ENCODE results near the gene PHF14.

The PHF14 gene

DNA sequence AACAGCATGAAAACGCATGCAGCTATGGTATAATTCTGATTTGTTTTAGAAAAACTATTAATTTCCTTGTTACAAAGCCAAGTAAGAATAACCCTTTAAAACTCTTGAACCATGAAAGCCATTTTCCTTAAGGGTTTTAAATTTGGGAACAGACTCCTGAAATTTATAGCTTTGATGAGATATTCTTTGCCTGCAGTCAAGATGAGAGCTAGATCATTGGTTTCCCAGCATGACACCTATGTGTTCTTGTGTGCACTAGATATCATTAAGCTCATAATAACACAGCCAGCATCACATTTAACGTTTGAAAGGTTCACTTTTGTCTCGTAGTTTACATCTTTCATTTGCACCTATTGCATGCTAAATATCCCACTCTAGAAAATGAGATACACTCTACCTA lies 202.2 kb downstream of the PHF14 start:
- no peak for DNase-seq

GRCh38 chr7:11176985-11177555 lies 203.4 kb downstream of the PHF14 start:
- no peak for DNase-seq

GRCh38 chr7:11177793-11178192 lies 204.1 kb downstream of the PHF14 start:
- no peak for DNase-seq

- no peak for DNase-seq
Observed at GRCh38 chr7:11181590-11181989, 207.9 kb downstream of the PHF14 start.

DNA sequence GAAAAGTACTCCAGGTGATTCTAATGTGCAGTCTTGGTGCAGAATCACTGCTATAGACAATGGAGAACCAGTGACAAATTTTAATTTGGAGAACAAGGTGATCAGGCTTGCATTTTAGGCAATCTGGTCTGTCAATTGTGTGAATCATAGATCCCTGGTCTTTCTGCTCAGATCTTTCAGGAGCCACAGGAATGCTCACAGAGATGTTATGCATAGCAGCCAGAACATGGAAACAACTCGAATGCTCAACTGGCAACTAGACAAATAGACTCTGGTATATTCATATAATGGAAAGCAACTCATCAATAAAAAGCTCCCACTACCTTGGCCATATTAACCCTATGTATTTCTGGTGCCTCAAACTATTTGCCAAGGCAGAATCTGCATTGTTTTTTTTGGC lies 209.1 kb downstream of the PHF14 start:
- no peak for DNase-seq

GRCh38 chr7:11185179-11185815 lies 211.6 kb downstream of the PHF14 start:
- DNase-seq = no peak

GRCh38 chr7:11188529-11189310 lies 215.0 kb downstream of the PHF14 start:
- no peak for DNase-seq

GRCh38 chr7:11191081-11191480 lies 217.4 kb downstream of the PHF14 start:
- no peak for DNase-seq

GRCh38 chr7:11191574-11192220 lies 218.0 kb downstream of the PHF14 start:
- no peak for DNase-seq

DNA sequence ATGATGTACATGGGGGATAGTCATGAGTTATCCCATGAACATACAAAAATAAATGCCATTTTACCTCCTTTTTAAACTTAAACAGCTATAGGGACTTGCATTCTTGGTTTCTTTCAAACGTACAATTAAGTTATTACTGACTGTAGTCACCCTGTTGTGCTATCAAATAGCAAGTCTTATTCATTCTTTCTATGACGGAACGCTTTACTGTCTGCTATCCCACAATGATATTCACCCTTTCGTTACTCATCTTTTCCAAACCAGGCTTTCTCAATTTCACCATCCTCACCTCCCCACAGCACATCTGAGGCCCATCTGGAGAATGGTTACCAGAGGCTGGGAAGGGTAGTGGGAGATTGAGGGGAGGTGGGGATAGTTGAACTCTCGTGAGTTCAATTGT lies 218.8 kb downstream of the PHF14 start:
- DNase-seq = no peak

DNA sequence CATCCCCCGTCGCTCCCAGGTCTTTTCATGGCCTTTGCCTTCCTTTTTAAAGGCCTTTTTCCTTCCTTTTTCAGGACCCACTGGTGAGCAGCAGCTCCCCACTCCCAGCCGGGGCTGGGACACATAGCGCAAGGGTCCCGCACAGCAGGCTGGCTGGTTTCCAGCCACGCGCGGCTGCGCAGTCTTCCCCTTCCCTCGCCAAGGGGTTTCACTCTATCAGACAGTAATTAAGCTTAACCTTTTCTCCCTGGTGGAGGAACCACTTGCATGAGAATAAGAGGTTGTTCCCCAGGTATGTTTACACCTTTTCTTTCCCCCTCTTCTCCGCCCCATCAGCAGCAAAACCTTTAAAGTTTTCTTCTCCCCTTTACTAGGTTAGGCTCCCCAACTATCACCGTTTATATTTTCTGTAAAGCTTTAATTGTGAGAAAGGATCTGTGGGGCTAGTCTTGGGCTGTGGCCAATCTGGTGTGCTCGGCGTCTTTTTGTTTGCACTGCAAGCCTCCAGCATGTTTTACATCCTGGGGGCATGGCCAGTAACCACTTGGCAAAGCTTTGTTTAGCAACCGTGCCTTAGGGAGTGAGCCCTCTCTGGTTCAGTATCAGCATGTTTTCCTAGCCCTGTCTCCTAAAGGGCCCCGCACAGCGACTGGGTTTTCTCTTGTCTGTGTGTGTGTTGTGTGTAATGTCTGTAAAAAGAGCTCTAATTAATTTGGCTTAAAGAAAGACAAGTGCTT lies 219.6 kb downstream of the PHF14 start:
- peak; percentile 25 for DNase-seq

- no peak for DNase-seq
Observed at GRCh38 chr7:11193888-11194287, 220.2 kb downstream of the PHF14 start.

DNA sequence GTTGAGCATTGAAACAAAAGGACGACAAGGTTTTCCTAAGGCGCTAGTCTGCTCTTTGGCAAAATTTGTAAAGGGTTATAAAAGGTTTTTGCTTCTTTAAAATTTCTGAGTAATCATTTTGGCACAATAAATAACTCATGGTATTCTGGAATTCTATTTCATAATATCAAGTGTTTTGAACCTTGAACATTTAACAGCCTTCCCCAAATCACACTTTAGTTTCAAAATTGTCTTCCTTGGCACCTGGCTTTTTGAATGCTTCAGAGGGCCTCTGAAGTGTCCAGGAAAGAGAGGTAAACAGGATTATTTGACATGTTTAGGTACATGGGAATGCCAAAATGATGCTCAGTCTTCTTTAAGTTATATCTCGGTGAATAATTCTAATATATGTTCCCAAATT lies 220.8 kb downstream of the PHF14 start:
- no peak for DNase-seq

- no peak for DNase-seq
Observed at GRCh38 chr7:11195502-11195901, 221.8 kb downstream of the PHF14 start.

DNA sequence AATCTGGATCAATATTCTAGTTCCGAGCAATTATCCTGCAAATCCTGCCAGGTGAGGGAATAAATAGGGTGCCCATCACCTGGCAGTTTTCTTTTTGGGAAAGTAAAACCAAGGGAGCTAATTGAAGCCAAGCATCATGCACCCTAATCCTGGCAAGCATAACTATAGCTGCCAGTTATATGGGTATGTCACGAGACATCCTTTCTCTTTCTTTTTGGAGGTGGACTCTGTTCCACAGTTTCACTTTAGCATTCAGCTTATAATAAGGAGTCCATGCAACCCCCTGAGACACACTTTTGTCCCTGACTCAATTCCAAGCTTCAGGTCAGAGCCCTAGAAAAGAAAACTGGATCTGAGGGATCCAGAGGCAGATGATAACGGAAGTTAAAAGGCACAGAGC lies 222.5 kb downstream of the PHF14 start:
- DNase-seq = no peak

- DNase-seq = no peak
Observed at GRCh38 chr7:11203224-11203623, 229.6 kb downstream of the PHF14 start.

DNA sequence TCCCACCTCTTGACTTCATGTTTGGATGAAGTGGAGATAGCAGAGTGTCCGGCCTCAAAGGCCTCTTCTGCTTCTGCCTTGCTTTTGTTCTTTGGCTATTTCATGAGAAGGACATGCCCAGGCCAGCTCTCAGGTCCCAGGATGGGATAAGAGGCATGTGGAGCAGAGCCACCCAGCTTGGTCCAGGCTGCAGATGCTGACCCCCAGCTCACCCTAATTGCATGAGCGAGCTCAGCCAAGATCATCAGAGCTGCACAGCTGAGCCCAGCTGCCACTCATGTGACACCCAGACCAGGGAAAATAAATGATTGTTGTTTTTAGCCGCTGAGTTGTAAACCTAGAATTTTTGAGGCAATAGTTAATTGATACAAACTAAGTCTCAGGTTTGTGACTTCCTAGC lies 230.0 kb downstream of the PHF14 start:
- no peak for DNase-seq

DNA sequence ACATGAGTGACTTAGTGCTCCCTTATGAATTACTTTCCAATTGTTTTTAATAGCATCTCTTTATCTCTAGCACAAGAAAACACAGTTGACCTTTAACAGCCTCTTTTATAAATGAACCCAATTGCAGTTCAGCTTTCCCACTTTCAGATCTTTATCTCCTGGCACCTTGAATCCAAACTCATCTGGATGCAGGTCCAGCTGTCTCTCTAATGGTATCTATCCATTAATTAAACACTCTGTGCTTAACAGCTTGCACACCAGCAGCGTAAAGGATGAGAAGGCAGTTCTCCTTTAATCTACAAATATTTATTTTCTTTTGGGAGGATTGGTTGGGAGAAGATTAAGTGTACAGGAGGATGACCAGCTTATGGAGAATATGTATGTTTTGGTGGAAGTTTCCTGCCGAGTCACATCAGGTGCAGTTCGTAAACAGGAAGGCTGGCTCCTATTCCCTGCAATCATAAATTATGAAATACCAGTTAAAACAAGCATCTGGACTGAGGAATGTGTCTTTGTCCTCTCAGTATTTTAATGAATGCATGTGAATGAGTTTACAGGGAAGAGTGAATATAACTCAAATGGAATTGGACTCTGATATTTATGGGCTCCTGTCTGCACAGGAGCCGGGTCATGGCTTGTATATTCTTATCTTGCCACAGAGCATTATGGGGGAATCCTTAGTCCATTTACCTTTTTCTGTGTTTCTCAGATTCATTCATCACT lies 232.7 kb downstream of the PHF14 start:
- DNase-seq = no peak

GRCh38 chr7:11207565-11207964 lies 233.9 kb downstream of the PHF14 start:
- DNase-seq = no peak

- DNase-seq = no peak
Observed at GRCh38 chr7:11208883-11209465, 235.3 kb downstream of the PHF14 start.

DNA sequence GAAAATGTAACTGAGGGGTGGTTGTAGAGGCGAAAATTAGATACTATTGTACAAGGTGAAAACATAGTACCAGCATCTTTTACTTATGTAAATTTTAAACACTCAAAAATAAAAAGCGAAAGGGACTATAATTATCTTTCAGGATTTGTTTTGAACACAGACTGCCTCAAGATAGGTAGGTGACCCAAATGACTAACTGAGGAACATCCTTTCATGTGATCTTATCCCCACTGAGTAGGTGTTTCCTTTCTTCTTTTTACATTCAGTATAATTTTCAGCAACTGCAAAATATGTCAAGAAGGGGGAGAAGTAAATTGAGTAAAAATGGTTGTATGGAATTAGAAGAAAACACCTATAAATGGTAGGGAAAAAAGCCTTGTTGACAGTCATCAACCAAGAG lies 236.7 kb downstream of the PHF14 start:
- no peak for DNase-seq

Measured in GOT3 (cell line).